ENCODE measurements around the gene TKT. TPM values are rescaled to one million over a fixed set of nuclear protein-coding genes. Genes with fewer than 3 reads are reported as not detected.

TKT gene
- polyA plus RNA-seq, 1 experiment, result 220 TPM

- DNase-seq (ENCODE audit: low read depth, low spot score), result no peak
- H3K4me3 ChIP-seq (ENCODE audit: low read depth, low read length), result no peak overlapping the region
- ChIA-PET CTCF (interaction anchor here (1.5 kb wide), 1 partner anchor 489 kb away, joined by 4 read pairs; no protein-coding TSS in a partner anchor), POLR2A (no interaction called here)
- H3K27ac ChIP-seq (ENCODE audit: low read depth, low read length), result no peak overlapping the region
- no peaks in the 10 kb centered on the region for H3K9me3 ChIP-seq (ENCODE audit: control insufficient read depth, insufficient read depth, low read length)
- H3K27me3 ChIP-seq (ENCODE audit: control insufficient read depth, insufficient read depth, low read length), result no peaks in the 10 kb centered on the region
- no peak for TF ChIP-seq CTCF (IDR thresholded peaks at IDR 0.05; ENCODE audit: low read depth, low read length)
Observed at GRCh38 chr3:53221827-53222182, 34.0 kb downstream of the TKT start.

- ChIA-PET POLR2A (no interaction called here), CTCF (interaction anchor here (0.7 to 2.3 kb wide), 4 partner anchors 33 to 489 kb away, joined by 4 to 10 read pairs (median 6); no protein-coding TSS in a partner anchor)
- H3K9me3 ChIP-seq (ENCODE audit: control insufficient read depth, insufficient read depth, low read length), result no peaks in the 10 kb centered on the region
- no peak overlapping the region for H3K27ac ChIP-seq (ENCODE audit: low read depth, low read length)
- H3K27me3 ChIP-seq (ENCODE audit: control insufficient read depth, insufficient read depth, low read length), result no peaks in the 10 kb centered on the region
- no peak overlapping the region for H3K4me3 ChIP-seq (ENCODE audit: low read depth, low read length)
- DNase-seq (ENCODE audit: low read depth, low spot score), result no peak
- no peak for TF ChIP-seq CTCF (IDR thresholded peaks at IDR 0.05; ENCODE audit: low read depth, low read length)
Observed at GRCh38 chr3:53221345-53221744, 34.5 kb downstream of the TKT start.

GRCh38 chr3:53219895-53220483 lies 35.8 kb downstream of the TKT start:
- no peaks in the 10 kb centered on the region for H3K27me3 ChIP-seq (ENCODE audit: control insufficient read depth, insufficient read depth, low read length)
- no peak overlapping the region for H3K4me3 ChIP-seq (ENCODE audit: low read depth, low read length)
- CTCF ChIA-PET, result interaction anchor here (0.5 to 2.3 kb wide), 14 partner anchors 8 to 490 kb away, joined by 3 to 28 read pairs (median 5); no protein-coding TSS in a partner anchor
- peak; percentile 41 for DNase-seq (ENCODE audit: low read depth, low spot score)
- H3K27ac ChIP-seq (ENCODE audit: low read depth, low read length), result no peak overlapping the region
- TF ChIP-seq CTCF (IDR thresholded peaks at IDR 0.05; ENCODE audit: low read depth, low read length), result peak; percentile 97
- POLR2A ChIA-PET, result no interaction called here
- H3K9me3 ChIP-seq (ENCODE audit: control insufficient read depth, insufficient read depth, low read length), result no peaks in the 10 kb centered on the region

- no peak for DNase-seq (ENCODE audit: low read depth, low spot score)
- TF ChIP-seq CTCF (IDR thresholded peaks at IDR 0.05; ENCODE audit: low read depth, low read length), result no peak
- no peak overlapping the region for H3K4me3 ChIP-seq (ENCODE audit: low read depth, low read length)
- no peaks in the 10 kb centered on the region for H3K9me3 ChIP-seq (ENCODE audit: control insufficient read depth, insufficient read depth, low read length)
- no peak overlapping the region for H3K27ac ChIP-seq (ENCODE audit: low read depth, low read length)
- CTCF ChIA-PET, result interaction anchor here (1.1 to 1.2 kb wide), 2 partner anchors 104 to 492 kb away, joined by 3 read pairs; no protein-coding TSS in a partner anchor
- H3K27me3 ChIP-seq (ENCODE audit: control insufficient read depth, insufficient read depth, low read length), result no peaks in the 10 kb centered on the region
- POLR2A ChIA-PET, result no interaction called here
Observed at GRCh38 chr3:53218131-53218530, 37.7 kb downstream of the TKT start.

- POLR2A ChIA-PET, result no interaction called here
- DNase-seq (ENCODE audit: low read depth, low spot score), result no peak
- TF ChIP-seq CTCF (IDR thresholded peaks at IDR 0.05; ENCODE audit: low read depth, low read length), result no peak
- Histone ChIP-seq H3K9me3 (ENCODE audit: control insufficient read depth, insufficient read depth, low read length) (no peaks in the 10 kb centered on the region), H3K27ac (ENCODE audit: low read depth, low read length) (no peak overlapping the region), H3K4me3 (ENCODE audit: low read depth, low read length) (no peak overlapping the region), H3K27me3 (ENCODE audit: control insufficient read depth, insufficient read depth, low read length) (no peaks in the 10 kb centered on the region)
- CTCF ChIA-PET, result interaction anchor here (1.1 to 1.2 kb wide), 2 partner anchors 103 to 493 kb away, joined by 3 read pairs; no protein-coding TSS in a partner anchor
Observed at GRCh38 chr3:53217175-53217574, 38.6 kb downstream of the TKT start.

Data from AG04450 (cell line).